DND-41 (cell line): Measurements from ENCODE around the gene RNF144A.

Source experiments
- ATAC-seq: fragments of 200-7000 bp; cut with Tn5 transposase; 3 replicates; pipeline ENCODE4 v1.9.1; 2021; ENCODE audit warnings: low read depth; ENCODE audit not compliant: insufficient read depth
- DNase-seq: peaks from one replicate; pipeline ENCODE4 v3.0.0-alpha.2; 2020
- H2AFZ ChIP-seq: 2 replicates; pipeline ENCODE4 v1.6.0; 2012; ENCODE audit warnings: low read depth, low read length
- H3K27ac ChIP-seq: 2 replicates; pipeline ENCODE4 v1.5.1; 2012; ENCODE audit warnings: low read length, inconsistent platforms
- H3K27me3 ChIP-seq: fragments of 200-600 bp; sonication (generic); 2 replicates; pipeline ENCODE4 v1.6.0; 2012; ENCODE audit warnings: low read length, mild to moderate bottlenecking, inconsistent platforms; ENCODE audit not compliant: insufficient read depth, poor library complexity
- H3K36me3 ChIP-seq: 2 replicates; pipeline ENCODE4 v1.5.1; 2012; ENCODE audit warnings: low read length, inconsistent platforms; ENCODE audit not compliant: insufficient read depth
- H3K4me1 ChIP-seq: 2 replicates; pipeline ENCODE4 v1.5.1; 2012; ENCODE audit warnings: mild to moderate bottlenecking, low read length; ENCODE audit not compliant: insufficient read depth
- H3K4me2 ChIP-seq: 2 replicates; pipeline ENCODE4 v1.6.0; 2012; ENCODE audit warnings: mild to moderate bottlenecking, moderate library complexity, low read length, inconsistent platforms; ENCODE audit not compliant: insufficient read depth
- H3K4me3 ChIP-seq, 2 experiments: fragments of 200-600 bp in 1 of 2; shearing (Covaris generic) in 1 of 2; 2 replicates each; pipeline ENCODE4 v1.5.1; 2012 to 2016; ENCODE audit warnings: inconsistent platforms in 2 of 2, low read length in 2 of 2, mild to moderate bottlenecking in 2 of 2, low read depth in 1 of 2, moderate library complexity in 1 of 2
- H3K79me2 ChIP-seq: 2 replicates; pipeline ENCODE4 v1.6.0; 2012; ENCODE audit warnings: low read length, inconsistent platforms; ENCODE audit not compliant: insufficient read depth
- H3K9ac ChIP-seq: 2 replicates; pipeline ENCODE4 v1.6.0; 2012; ENCODE audit warnings: low read depth, mild to moderate bottlenecking, inconsistent platforms, low read length, moderate library complexity
- H3K9me3 ChIP-seq: 2 replicates; pipeline ENCODE4 v1.5.1; 2012; ENCODE audit warnings: low read length, moderate library complexity, mild to moderate bottlenecking, inconsistent platforms; ENCODE audit not compliant: insufficient read depth, severe bottlenecking
- H4K20me1 ChIP-seq: 2 replicates; pipeline ENCODE4 v1.6.0; 2012; ENCODE audit warnings: low read length; ENCODE audit not compliant: insufficient read depth
- CTCF ChIP-seq: IDR thresholded peaks from 2 replicates; pipeline ENCODE4 v1.5.1; 2012; ENCODE audit warnings: borderline replicate concordance, low read length, moderate library complexity, mild to moderate bottlenecking; ENCODE audit not compliant: poor library complexity, severe bottlenecking; ENCODE audit errors: extremely low read depth
- EZH2 ChIP-seq: IDR thresholded peaks from 3 replicates; pipeline ENCODE4 v1.6.1; 2012; ENCODE audit warnings: borderline replicate concordance, low read depth, mild to moderate bottlenecking, moderate library complexity, low read length, inconsistent platforms; ENCODE audit not compliant: severe bottlenecking

The RNF144A gene

GRCh38 chr2:6939071-6939470, 21.9 kb downstream of the RNF144A start:
- Histone ChIP-seq H3K9ac (no peak overlapping the region), H3K4me1 (peaks cover 10% of the 10 kb centered on the region), H3K36me3 (peaks cover 37% of the 10 kb centered on the region), H2AFZ (no peak overlapping the region), H3K27ac (no peak overlapping the region), H3K27me3 (no peaks in the 10 kb centered on the region), H3K79me2 (peaks cover 95% of the 10 kb centered on the region), H3K9me3 (no peaks in the 10 kb centered on the region), H4K20me1 (peaks cover 75% of the 10 kb centered on the region), H3K4me3 (no peak overlapping the region), H3K4me2 (no peak overlapping the region)
- no peak for DNase-seq
- no peak for ATAC-seq
- TF ChIP-seq CTCF (no peak), EZH2 (no peak)

- no peak overlapping the region for H3K27ac ChIP-seq
- no peaks in the 10 kb centered on the region for H3K27me3 ChIP-seq
- no peak overlapping the region for H3K4me3 ChIP-seq
- no peak overlapping the region for H2AFZ ChIP-seq
- peaks cover 69% of the 10 kb centered on the region for H4K20me1 ChIP-seq
- H3K9me3 ChIP-seq: no peaks in the 10 kb centered on the region
- no peak for DNase-seq
- H3K9ac ChIP-seq: no peak overlapping the region
- no peak overlapping the region for H3K4me2 ChIP-seq
- H3K36me3 ChIP-seq: peaks cover 53% of the 10 kb centered on the region
- H3K4me1 ChIP-seq: peaks cover 4% of the 10 kb centered on the region; the same call in 1 of the 2 replicates
- TF ChIP-seq EZH2 (no peak), CTCF (no peak)
- peaks cover 94% of the 10 kb centered on the region for H3K79me2 ChIP-seq
- no peak for ATAC-seq
These were observed 23.6 kb downstream of the RNF144A start for GRCh38 chr2:6940820-6941219.

- Histone ChIP-seq H3K79me2 (peaks cover 93% of the 10 kb centered on the region), H3K4me3 (no peak overlapping the region), H4K20me1 (peaks cover 64% of the 10 kb centered on the region), H3K4me1 (peaks cover 4% of the 10 kb centered on the region; the same call in 1 of the 2 replicates), H2AFZ (no peak overlapping the region), H3K9ac (no peak overlapping the region), H3K36me3 (peaks cover 58% of the 10 kb centered on the region), H3K4me2 (no peak overlapping the region), H3K27ac (no peak overlapping the region), H3K9me3 (no peaks in the 10 kb centered on the region), H3K27me3 (no peaks in the 10 kb centered on the region)
- ATAC-seq (no peak), DNase-seq (no peak)
- TF ChIP-seq EZH2 (no peak), CTCF (no peak)
These were observed 24.3 kb downstream of the RNF144A start for GRCh38 chr2:6941299-6942046.
